HG03521 (cell line): ENCODE results near the gene USH2A.
A peak's percentile ranks its signal among the peaks of the same experiment; 100 is the strongest.
"Not testable (repeated sequence)": the region's sequence is repeated elsewhere in the genome, so short reads cannot be mapped to it uniquely, and the experiment has no call there.

Experiments used
- ATAC-seq: cut with Tn5 transposase; IDR thresholded peaks from one replicate; pipeline ENCODE4 v1.9.1; 2021; ENCODE audit warnings: mild to moderate bottlenecking, moderate library complexity; ENCODE audit not compliant: unreplicated experiment

The USH2A gene

DNA sequence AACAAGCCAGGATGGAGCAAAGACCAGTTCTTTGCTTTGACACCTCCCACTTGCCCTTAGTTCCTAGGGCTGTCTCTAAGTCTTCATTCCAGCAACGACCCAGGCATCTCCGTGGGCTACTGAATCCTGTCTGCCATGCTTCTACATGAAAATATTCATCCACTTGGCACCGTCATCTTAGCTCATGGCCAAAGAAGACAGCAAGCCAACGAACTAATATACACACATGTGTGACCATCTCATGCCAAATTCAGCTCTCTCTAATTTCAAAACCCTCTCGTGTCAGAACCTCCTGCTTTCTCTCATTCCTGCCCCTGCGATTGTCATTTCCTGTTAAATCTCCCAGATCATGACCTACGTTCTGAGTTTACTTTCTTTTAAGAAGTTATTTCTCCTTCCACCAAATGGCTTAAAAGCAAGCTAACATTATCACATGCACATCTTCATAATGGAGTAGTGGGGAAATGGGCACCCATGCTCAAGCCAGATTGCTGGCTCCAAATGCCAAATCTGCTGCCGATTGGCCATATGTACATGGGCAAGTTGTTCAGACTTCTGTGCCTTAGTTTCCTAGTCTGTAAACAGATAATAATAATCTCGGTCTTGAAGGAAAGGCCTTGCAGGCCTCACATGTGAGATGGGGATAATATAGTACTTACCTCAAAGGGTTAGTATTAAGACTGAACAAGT lies 373.4 kb downstream of the USH2A start:
- ATAC-seq, result no peak

DNA sequence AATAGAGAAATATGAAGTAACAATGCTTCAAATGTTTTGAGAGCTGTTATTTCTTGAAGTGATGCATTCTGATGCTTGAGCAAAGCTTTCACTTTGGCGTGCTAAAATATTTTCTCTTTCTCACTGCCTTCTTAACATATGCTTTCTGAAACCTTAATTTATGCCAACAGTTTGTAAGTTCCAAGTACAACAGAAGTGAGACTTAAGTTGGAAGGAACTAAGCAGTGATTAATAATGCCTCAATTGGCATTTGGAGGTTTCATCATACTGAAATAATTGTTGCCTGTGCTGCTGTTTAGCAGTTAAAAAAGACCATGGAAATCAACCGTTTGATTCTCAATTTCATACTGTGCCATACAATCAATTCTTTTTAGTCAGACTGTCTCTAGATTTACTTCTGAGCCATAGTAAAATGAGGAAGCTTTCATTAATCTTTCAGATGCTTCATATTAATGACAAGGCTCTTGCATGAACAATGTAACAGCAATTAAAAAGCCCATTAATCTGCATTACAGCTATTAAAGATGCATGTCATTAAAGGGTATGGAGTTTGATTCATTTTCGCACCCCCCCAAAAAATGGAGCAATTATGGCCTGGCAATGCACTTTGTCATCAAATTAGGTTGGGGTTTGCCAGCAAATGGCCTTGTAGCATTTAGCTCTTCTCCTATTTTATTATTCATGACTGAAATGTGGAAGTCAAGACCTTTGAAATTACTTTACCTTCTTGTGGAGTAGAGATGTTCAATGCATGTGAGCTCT lies 375.3 kb downstream of the USH2A start:
- ATAC-seq, result no peak

DNA sequence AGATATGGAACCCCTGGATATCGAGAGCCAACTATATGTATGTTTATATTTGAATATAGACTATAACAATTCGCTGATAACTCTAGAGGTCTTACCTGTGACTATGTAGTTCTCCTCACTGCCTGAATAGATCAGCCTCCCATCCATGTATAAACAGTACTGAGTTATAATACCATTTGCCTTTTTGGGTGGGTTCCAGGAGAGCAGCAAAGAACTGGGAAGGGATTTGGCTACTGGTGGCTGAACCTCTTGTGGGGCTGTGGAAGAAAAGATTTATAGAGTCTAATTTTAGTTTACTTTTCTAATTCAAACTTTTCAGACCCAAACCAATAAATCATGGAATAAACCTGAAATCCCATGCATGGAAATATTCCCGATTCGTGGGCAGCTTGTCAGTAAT lies 376.9 kb downstream of the USH2A start:
- no peak for ATAC-seq

DNA sequence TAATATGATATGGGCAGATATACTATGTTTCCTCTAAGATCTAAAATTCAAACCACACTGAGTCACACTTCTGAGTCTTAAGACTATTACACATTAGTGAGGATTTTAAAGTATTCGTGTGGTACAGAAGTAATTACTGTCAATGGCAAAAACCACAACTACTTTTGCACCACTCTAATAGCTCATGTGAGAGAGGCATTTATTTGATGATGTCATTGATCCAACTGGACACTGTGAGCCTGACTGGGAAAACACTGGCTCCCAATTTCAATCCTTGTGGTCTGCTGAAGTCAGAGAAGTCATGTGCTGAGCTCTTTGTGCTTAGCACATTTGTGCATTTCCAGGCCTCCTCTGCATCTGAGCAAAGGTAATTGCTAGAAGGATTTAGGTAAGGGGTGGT lies 377.8 kb downstream of the USH2A start:
- ATAC-seq, result no peak

DNA sequence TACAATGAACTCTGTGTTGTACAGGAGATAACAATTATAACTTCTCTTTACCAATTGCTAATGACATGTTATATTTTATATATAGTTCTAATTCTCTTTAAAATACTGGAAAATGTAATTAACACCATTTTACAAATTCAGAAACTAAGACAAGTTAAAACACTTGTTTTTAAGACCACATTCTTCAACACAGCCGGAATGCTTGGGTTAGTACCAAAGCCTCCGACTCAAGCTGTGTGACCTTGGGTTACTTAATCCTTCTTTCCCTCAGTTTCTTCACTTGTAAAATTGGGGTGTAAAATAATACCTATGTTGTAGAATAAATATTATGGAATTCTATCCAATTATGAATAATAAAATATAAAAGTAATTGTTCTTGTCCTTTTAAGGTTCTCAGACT lies 378.7 kb downstream of the USH2A start:
- ATAC-seq, result no peak

DNA sequence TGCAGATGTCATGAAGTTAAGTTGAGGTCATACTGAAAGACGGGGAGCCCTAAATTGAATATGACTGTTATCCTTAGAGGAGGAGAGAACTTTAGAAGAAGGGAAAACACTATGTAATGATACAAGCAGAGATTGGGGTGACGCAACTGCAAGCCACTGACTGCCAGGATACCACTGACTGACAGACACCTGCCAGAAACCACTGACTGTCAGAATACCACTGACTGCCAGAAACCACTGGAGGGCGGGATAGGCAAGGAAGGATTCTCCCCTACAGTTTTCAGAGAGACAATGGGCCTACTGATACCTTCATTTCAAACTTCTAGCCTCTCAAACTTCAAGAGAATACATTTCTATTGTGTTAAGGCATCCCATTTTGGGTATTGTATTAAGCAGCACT lies 388.7 kb downstream of the USH2A start:
- no peak for ATAC-seq

DNA sequence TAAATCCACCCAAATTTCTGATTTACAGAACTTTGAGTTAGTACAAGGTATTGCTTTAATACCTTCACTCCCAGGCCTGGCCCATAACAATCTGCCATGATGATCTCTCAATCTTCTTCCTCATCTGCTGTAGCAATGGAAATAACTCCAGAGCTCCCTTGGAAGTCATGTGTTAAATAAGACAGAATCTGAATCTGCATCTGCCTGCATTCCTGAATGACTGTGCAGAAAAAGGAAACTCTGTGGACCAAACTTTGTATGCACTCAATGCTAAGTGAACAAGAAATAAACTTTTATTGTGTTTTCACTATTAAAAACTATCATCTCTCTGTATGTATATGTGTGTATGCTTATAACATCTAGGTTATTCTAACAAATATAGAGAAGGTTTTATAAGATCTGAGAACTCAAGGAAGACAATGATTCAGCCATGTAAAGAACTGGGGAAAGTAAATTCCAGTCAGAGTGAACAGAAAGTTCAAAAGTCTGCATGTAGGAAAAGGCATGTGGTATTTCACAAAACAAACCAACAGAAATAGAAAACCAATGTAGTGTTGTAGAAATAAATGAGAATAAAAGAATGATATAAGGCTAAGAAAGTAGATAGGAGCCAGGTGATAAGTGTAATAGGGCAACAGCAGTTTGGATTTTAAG lies 390.2 kb downstream of the USH2A start:
- no peak for ATAC-seq

DNA sequence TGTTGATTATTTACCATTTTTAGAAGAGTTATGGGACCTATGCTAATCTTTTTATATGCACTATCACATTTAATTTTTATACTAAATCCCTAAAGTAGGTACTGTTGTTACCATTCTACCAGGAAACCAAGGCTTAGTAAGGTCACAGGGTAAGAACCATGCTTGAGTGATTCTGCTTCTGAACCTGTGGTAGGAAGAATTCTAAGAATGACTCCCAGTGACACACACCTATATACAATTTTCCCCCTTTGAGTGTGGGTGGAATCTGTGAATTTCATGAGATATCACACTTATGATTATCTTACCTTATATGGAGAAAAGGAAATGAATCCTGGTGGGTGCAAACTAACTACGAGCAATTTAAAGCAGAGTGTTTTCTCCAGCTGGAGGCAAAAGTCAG lies 391.0 kb downstream of the USH2A start:
- ATAC-seq, result no peak

DNA sequence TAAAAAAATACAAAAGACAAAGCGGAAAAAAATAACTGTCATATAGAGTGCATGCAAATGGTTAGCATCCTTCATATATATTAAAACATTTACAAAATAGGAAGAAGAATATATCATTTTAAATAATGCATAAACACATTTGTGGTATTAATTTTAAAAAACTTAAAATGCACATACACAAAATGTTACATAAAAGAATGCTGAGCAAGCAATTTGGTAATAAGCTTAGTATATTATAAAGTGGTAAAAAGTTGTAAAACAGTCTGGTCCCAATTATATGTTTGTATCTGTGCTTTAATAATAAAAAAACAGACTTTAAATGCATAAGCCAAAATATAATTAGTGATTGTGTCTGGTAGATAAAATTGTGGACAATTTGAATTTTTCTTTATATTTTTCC lies 394.6 kb downstream of the USH2A start:
- ATAC-seq, result no peak

DNA sequence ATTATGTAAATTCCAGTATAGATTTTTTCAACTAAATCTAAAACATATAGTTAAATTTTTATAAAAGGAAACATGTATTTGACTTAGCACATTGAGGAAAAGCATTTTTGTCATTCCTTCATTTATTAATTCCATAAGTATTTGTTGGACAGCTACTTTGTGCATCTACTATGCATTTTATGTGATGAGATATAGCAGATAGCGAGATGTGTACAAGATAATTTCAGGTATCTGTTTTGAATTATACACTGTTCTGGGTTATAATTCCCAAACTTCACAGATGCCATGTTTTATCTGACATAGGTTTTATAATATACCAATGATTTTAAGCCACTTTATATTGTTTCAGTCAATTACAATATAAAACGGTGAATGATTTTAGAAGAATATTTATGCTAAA lies 398.7 kb downstream of the USH2A start:
- no peak for ATAC-seq

DNA sequence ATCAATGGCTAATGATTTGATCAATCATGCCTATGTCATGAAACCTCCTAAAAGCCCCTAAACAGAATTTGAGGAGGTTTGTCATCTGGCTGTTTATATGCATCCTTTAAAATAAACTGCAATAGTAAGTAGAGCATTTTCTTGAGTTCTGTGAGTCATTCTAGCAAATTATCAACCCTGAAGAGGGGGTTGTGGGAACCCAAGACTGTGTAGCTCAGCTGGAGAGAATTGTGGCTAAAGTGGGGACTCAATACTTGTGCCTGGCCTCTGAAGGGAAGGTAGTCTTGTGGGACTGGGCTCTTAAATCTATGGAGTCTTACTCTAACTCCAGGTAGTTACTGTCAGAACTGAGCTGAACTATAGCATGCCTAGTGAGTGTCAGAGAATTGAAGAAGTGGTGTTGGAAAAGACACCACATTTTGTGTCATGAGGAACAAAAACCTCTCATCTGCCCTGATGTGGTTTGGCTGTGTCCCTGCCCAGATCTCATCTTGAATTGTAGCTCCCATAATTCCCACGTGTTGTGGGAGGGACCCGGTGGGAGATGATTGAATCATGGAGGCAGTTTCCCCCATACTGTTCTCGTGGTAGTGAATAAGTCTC lies 402.4 kb downstream of the USH2A start:
- ATAC-seq, result no peak

DNA sequence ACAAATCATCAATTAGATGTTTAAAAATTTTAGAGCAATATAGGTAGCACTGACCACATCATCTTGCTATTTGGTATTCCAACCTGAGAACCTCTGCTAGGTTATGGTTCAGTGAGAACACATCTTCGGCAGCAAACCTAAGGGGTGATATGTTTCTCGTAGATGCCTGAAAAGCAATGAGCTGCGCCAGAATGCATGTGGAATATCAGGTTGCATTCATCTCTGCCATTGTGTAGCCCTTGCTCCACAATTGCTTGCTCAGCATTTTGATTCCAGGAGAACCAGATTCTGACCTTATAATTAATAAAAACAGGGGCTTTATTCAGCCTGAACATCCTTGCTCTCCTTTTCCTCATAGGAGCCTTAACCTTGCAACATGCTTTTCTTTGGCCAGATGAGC lies 408.1 kb downstream of the USH2A start:
- no peak for ATAC-seq

DNA sequence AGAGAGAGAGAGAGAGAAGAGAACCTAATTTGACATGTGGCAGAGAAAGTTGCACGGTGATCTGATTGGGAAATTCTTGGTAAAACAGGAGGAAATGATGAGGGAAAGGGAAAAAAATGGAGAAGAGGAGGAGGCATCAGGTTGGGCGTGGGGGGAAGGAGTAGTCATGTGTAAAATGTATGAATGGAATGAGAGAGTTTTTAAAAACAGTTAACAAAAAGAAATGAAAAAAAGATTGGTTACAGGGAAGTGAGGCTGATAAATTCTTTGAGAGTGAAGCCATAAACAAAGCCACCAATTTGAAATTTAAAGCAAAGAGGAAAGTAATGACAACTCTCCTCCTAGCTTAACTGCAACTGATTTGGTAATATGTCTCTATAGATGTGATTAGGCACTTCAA lies 409.2 kb downstream of the USH2A start:
- no peak for ATAC-seq

DNA sequence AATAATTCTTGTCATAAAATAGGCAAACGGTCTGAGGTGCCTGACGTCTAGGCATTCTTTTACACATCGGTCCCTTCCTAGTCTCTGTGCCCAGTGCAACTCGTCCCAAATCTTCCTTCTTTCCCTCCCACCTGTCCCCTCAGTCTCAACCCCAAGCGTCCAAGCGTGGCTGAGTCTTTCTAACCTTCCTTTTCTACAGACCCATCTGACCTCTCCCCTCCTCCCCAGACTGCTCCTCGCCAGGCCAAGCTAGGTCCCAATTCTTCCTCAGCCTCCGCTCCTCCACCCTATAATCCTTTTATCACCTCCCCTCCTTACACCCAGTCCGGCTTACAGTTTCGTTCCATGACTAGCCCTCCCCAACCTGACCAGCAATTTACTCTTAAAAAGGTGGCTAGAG lies 413.8 kb downstream of the USH2A start:
- not testable (repeated sequence) for ATAC-seq

DNA sequence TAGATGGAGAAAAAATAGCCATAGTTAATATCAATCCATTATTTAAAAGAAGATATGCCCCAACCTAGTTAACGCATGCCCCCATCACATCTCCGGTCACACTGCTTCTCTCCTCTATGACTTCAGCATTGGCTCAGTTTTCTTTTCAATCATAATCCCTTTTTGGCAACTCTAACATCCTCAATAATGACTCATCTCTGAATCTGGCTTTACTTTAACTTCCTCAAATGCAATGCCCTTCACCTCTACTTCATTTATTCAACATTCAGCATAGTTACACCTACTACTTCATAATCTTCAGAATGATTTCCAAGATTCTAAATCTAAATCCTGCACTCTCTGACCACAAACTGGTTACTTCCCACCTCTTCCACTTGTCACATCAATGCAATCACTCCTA lies 417.3 kb downstream of the USH2A start:
- ATAC-seq, result peak; percentile 97

DNA sequence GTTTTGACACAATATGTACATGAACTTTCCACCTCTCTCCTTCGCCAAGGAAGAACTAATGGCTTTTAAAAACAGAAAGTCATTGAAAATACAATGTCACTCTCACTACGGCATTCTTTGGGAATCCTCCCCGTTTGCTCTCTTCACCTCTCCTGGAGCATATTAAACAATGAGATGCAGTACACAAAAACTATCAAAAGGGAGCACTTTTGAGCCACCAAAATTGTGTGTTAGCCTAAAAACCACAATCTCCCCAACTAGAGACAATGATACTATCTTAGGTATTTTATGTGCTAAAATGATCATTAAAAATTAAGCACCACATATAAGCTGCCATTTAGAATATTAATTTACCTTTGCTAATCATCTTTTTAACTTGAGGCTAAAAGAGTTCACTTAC lies 430.6 kb downstream of the USH2A start:
- no peak for ATAC-seq

DNA sequence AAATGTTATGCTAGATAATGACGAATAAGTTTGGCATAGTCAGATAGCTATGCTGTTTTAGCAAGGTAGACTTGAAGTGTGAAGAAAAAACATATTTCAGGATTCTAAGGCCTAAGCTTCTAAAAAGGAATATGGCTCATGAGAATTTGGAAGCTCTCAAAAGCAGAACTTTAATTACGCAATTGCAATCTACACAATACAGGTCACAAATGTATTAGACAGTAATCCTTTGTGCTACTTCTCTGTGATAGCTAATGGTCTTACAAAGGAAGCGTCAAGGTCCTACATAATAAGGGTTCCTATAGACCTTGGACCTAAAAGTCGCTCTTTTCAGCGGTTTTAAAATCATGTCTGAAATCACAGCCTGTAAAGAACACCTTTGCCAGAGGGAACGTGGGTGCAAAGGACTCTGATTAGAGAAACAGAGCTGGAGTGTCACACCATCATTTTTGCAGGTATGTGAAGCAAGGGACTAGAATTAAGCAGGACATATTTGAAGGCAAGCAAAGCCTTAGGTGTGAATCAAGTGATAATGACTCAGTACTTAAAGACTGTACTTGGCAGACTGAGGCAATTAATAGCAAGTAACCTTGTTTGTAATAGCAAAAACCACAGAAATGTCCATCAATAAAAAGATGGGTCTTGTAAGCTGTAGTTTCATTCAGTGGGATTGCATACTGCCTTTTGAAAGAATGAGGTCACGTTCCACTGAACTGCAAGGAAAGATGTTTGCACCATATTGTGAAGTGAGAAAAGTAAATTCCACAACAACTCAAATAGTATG lies 436.0 kb downstream of the USH2A start:
- no peak for ATAC-seq

DNA sequence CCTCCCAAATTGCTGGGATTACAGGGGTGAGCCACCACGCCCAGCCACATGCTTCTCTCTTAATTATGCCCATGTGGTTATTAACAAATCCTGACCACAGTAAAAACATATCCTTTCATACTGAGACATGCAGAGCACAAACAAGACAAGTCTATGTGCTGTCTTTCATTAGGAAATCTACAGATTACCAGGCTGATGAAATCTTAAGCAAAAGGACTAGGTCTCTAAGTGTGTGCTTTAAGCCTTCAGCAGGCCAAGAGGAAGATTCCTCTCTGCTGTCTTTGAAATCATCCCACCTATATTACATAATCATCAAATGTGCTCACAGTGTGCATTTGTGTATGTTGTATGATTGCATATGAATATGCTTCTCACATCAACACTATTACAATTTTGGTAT lies 436.8 kb downstream of the USH2A start:
- ATAC-seq, result no peak

DNA sequence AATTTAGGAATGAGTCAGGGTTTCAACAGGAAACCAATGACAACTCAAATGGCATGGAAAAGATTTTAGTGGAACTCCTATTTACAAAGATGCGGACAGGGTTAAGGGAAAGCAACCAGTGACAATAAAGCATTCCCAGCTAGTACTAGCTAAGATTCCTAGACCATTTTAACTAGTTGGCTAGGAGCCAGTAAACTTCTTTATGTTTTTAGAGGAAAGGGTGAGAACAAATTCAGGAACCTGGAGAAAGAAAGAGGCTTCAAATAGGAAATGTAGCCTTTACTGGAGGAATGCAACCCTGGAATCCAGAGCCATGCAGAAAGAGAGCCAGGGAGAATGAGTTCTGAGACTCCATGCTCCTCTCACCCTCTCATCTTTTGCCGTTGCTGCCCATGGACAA lies 439.6 kb downstream of the USH2A start:
- ATAC-seq, result no peak

DNA sequence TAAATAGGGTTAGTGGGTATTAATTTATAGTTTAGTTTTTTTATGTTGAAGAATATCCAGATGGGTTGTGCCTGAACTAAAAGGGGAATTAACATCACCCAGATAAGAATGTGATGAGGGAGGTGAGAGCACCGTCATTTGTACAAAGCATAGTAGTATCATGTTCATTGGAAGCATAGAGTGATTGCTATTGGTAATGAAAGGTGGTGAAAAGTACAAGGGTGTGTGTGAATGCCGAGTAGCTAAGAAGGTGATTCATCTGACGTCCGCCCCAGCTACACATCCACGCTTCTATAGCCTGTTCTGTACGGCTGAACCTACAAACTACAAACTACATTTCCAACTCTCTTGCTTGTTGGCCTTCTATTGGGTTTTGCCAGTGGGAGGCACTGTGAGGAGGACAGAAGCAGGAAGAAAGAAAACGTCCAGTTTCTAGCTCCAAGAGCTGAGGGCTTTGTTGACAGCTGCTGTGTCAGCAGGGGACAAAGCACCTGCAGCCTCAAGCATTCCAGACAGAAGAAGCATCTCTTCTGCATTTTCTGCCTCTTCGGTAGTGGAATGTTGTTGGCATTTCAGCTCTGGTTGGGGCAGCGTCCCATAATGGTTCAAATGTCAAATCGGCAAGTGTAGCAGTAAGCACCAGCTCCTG lies 451.3 kb downstream of the USH2A start:
- no peak for ATAC-seq

DNA sequence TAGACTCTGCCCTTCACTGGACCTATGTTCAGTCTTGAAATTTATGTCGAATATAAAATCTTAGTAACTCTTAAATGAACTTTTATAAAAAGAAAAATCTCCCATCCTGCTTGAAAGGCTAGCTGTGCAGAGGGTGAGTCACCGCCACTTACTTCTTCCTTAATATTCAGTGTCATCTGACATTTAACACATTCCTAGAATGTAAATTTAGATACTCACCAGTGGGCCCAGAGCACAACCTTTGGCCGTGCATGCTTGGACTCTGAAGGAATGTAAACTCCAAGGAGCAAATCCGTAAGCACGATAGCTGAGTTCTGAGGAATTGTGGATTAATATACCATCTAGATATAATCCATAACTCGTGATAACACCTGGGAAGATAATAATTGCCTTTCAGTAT lies 452.8 kb downstream of the USH2A start:
- ATAC-seq, result no peak
